ENCODE results near the gene CCDC142. TPM values are rescaled to one million over a fixed set of nuclear protein-coding genes. Genes with fewer than 3 reads are reported as not detected.

The CCDC142 gene
- total and polyA plus RNA-seq, 4 donors = 5.1 to 28.3 (median 10.8) TPM

DNA sequence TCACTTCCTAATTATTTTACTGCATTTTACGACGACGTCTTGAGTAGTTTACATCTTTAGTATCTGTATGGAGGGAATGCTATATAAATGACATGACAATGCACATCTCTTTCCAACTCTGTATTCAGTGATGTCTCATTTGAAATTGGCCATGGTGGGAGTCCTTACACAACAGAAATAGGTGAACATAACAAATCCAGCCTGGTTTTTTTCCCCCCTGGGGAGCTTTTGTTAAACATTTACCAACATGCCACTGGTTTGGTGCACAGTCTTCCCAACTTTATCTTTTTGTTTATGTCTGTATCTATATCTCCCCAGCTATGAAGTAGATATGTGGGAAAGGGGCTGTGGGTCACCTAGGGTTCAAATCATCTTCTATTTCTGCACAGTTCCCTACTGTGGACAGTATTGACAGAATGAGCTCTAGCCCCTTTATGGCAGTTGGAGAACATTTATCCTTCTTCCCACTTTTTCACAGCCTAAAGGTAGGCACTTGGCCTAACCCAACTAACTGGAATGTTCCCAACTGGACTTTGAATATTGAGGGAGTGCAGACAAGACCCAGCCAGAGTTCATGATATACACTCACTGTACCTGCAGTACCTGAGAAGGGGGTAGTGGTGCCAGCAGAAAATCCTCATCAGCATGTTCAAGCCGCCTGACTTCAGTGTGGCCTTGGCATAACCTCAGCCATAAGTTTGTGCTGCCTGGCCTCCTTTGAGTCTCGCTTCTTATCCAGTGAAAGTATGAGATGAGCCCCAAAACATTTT, 35.4 kb downstream of the CCDC142 start:
- TF ChIP-seq SP1 (IDR thresholded peaks at IDR 0.05) (peak; percentile 97), JUND (IDR thresholded peaks at IDR 0.05) (peak in 1 of 2 donors; percentile 62), YY1 (IDR thresholded peaks at IDR 0.05) (peak; percentile 64), RAD21 (IDR thresholded peaks at IDR 0.05) (peak in 1 of 2 donors; percentile 24), NR2F2 (IDR thresholded peaks at IDR 0.05) (no peak), GABPA (IDR thresholded peaks at IDR 0.05 in 1 of 2, conservative IDR thresholded peaks at IDR 0.05 in 1 of 2) (no peak), FOXA1 (IDR thresholded peaks at IDR 0.05) (no peak), EGR1 (IDR thresholded peaks at IDR 0.05; ENCODE audit: low read depth in 2 of 2) (no peak), RXRA (IDR thresholded peaks at IDR 0.05) (peak; percentile 80 to 91), HNF4G (IDR thresholded peaks at IDR 0.05) (peak; percentile 89), FOXA2 (IDR thresholded peaks at IDR 0.05) (no peak), TAF1 (conservative IDR thresholded peaks at IDR 0.05) (no peak), HNF4A (conservative IDR thresholded peaks at IDR 0.05) (peak; percentile 92 to 96)
- TF ChIP-seq, protein P1, sequence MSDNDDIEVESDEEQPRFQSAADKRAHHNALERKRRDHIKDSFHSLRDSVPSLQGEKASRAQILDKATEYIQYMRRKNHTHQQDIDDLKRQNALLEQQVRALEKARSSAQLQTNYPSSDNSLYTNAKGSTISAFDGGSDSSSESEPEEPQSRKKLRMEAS (IDR thresholded peaks at IDR 0.05) = peak; percentile 18
- TF ChIP-seq, protein P2, sequence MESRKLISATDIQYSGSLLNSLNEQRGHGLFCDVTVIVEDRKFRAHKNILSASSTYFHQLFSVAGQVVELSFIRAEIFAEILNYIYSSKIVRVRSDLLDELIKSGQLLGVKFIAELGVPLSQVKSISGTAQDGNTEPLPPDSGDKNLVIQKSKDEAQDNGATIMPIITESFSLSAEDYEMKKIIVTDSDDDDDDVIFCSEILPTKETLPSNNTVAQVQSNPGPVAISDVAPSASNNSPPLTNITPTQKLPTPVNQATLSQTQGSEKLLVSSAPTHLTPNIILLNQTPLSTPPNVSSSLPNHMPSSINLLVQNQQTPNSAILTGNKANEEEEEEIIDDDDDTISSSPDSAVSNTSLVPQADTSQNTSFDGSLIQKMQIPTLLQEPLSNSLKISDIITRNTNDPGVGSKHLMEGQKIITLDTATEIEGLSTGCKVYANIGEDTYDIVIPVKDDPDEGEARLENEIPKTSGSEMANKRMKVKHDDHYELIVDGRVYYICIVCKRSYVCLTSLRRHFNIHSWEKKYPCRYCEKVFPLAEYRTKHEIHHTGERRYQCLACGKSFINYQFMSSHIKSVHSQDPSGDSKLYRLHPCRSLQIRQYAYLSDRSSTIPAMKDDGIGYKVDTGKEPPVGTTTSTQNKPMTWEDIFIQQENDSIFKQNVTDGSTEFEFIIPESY (IDR thresholded peaks at IDR 0.05) = peak; percentile 33
- TF ChIP-seq, protein P3, sequence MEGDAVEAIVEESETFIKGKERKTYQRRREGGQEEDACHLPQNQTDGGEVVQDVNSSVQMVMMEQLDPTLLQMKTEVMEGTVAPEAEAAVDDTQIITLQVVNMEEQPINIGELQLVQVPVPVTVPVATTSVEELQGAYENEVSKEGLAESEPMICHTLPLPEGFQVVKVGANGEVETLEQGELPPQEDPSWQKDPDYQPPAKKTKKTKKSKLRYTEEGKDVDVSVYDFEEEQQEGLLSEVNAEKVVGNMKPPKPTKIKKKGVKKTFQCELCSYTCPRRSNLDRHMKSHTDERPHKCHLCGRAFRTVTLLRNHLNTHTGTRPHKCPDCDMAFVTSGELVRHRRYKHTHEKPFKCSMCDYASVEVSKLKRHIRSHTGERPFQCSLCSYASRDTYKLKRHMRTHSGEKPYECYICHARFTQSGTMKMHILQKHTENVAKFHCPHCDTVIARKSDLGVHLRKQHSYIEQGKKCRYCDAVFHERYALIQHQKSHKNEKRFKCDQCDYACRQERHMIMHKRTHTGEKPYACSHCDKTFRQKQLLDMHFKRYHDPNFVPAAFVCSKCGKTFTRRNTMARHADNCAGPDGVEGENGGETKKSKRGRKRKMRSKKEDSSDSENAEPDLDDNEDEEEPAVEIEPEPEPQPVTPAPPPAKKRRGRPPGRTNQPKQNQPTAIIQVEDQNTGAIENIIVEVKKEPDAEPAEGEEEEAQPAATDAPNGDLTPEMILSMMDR (IDR thresholded peaks at IDR 0.05; ENCODE audit: low read depth, low read length, missing input control) = no peak
- TF ChIP-seq, protein P4, sequence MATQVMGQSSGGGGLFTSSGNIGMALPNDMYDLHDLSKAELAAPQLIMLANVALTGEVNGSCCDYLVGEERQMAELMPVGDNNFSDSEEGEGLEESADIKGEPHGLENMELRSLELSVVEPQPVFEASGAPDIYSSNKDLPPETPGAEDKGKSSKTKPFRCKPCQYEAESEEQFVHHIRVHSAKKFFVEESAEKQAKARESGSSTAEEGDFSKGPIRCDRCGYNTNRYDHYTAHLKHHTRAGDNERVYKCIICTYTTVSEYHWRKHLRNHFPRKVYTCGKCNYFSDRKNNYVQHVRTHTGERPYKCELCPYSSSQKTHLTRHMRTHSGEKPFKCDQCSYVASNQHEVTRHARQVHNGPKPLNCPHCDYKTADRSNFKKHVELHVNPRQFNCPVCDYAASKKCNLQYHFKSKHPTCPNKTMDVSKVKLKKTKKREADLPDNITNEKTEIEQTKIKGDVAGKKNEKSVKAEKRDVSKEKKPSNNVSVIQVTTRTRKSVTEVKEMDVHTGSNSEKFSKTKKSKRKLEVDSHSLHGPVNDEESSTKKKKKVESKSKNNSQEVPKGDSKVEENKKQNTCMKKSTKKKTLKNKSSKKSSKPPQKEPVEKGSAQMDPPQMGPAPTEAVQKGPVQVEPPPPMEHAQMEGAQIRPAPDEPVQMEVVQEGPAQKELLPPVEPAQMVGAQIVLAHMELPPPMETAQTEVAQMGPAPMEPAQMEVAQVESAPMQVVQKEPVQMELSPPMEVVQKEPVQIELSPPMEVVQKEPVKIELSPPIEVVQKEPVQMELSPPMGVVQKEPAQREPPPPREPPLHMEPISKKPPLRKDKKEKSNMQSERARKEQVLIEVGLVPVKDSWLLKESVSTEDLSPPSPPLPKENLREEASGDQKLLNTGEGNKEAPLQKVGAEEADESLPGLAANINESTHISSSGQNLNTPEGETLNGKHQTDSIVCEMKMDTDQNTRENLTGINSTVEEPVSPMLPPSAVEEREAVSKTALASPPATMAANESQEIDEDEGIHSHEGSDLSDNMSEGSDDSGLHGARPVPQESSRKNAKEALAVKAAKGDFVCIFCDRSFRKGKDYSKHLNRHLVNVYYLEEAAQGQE (IDR thresholded peaks at IDR 0.05) = peak; percentile 76
- TF ChIP-seq, protein P5, sequence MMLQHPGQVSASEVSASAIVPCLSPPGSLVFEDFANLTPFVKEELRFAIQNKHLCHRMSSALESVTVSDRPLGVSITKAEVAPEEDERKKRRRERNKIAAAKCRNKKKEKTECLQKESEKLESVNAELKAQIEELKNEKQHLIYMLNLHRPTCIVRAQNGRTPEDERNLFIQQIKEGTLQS (IDR thresholded peaks at IDR 0.05) = no peak
- peaks cover 20 to 40% (median 33%) of the 10 kb centered on the region in 4 donors for H3K4me1 ChIP-seq (ENCODE audit: control insufficient read depth in 4 of 4, insufficient read depth in 4 of 4, low read length in 3 of 4)
- WGBS = 41% methylated on average over 5 of the region's 5 CpGs
- no peaks in the 10 kb centered on the region for H3K36me3 ChIP-seq (ENCODE audit: control insufficient read depth in 4 of 4, insufficient read depth in 3 of 4, low read depth in 1 of 4, low read length in 3 of 4)
- H3K9me3 ChIP-seq (ENCODE audit: control insufficient read depth in 4 of 4, low read length in 3 of 4) = no peaks in the 10 kb centered on the region
- no peak for DNase-seq (ENCODE audit: low spot score)
- peak overlapping the region in 2 of 3 donors; percentile 26 to 34 for H3K4me3 ChIP-seq (ENCODE audit: low read depth in 1 of 3, low read length in 3 of 3)
- H3K27me3 ChIP-seq (ENCODE audit: control insufficient read depth in 4 of 4, insufficient read depth in 4 of 4, low read length in 3 of 4) = no peaks in the 10 kb centered on the region
- H3K27ac ChIP-seq (ENCODE audit: low read depth in 1 of 2, low read length in 2 of 2) = peak overlapping the region; percentile 72 to 87
- no peak overlapping the region for H3K9ac ChIP-seq (ENCODE audit: low read depth in 1 of 2, low read length in 2 of 2)

Data from liver (tissue), 9 donors.